GM20431 (cell line): Measurements from ENCODE around the gene DEFB116.
"Not testable (repeated sequence)": the region's sequence is repeated elsewhere in the genome, so short reads cannot be mapped to it uniquely, and the experiment has no call there.

Experiments used
- in situ Hi-C: fragments of 300-500 bp; cut with MseI, MboI; formaldehyde crosslinking; loops from one replicate; pipeline ENCODE4 v1.15.0; 2020; ENCODE audit warnings: low sequenced_read_pairs; ENCODE audit not compliant: unreplicated experiment

DEFB116 gene

DNA sequence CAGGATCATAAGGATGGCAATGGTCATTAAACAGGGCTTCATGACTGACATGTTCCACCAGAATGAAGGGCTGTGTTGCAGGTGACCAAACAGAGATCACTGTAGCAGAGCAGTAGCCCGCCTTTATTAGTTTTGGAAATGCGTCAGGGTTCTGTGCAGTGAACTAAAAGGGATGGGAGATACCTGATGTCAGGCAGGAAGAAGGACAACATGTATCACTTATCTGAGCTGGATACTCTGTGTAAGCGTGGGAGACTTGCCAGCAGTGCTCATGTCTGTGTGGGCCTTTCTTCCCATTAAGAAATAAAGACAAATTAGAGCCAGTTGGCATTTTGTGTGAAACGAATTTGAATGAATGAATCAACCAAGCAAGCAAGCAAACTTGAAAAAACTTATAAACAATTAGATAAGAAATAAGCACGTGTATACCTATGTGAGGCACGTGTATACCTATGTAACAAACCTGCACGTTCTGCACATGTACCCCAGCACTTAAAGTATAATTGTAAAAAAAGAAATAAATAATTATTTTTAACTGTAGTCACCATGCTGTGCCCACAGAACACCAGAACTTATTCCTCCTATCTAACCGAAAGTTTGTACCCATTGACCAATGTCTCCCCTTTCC lies at the start of gene DEFB116:
Gene DEFB116, minus strand, starts transcription at position 51 of the 628 bp plus-strand sequence. Its CDS starts 0 bp downstream, at position 51.
- in situ Hi-C loops = no loop called here

GRCh38 chr20:31355981-31356380 lies 47.6 kb upstream of the DEFB116 start:
- in situ Hi-C loops = no loop called here

GRCh38 chr20:31341470-31341869 lies 33.1 kb upstream of the DEFB116 start:
- in situ Hi-C loops = no loop called here

DNA sequence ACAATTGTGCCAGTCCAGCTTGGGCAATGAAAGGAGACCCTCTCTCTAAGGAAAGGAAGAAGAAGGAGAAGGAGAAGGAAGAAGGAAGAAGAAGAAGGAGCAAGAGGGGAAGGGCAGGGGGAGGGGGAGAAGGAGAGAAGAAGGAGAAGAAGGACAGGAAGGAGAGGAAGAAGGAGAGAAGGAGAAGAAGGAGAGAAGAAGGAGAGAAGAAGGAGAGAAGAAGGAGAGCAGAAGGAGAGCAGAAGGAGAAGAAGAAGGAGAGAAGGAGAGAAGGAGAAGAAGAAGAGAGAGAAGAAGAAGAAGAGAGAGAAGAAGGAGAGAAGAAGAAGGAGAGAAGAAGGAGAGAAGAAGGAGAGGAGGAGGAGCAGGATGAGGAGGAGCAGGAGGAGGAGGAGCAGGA lies 22.5 kb upstream of the DEFB116 start:
- in situ Hi-C loops = no loop called here

- in situ Hi-C loops = no loop called here
These were observed 14.1 kb upstream of the DEFB116 start for GRCh38 chr20:31322504-31322903.

GRCh38 chr20:31284964-31285363 lies 23.4 kb downstream of the DEFB116 start:
- in situ Hi-C loops = not testable (repeated sequence)

- in situ Hi-C loops = no loop called here
These were observed 30.2 kb downstream of the DEFB116 start for GRCh38 chr20:31278178-31278577.

DNA sequence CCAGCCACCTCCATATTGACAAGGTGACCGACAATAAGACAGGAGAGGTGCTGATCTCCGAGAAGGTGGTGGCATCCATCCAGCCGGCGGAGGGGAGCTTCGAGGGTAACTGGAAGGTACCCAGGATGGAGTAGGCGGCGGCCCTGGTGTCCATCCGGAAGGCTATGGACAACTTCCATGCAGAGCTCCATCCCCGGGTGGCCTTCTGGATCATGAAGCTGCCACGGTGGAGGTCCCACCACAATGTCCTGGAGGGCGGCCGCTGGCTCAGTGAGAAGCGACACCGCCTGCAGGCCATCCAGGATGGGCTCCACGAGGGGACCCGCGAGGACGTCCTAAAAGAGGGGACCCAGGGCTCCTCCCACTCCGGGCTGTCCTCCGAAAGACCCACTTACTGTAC lies 33.9 kb downstream of the DEFB116 start:
- in situ Hi-C loops = no loop called here

GRCh38 chr20:31260326-31260932 lies 48.0 kb downstream of the DEFB116 start:
- in situ Hi-C loops = no loop called here

GRCh38 chr20:31257364-31257763 lies 51.0 kb downstream of the DEFB116 start, which contains the start of gene DEFB115:
Gene DEFB115 (plus strand): TSS chr20:31257664. CDS start chr20:31257664, 0 bp downstream.
- in situ Hi-C loops = no loop called here

GRCh38 chr20:31256959-31257358 lies 51.4 kb downstream of the DEFB116 start:
- in situ Hi-C loops = no loop called here
